ENCODE data around the gene WDR7.

The WDR7 gene

DNA sequence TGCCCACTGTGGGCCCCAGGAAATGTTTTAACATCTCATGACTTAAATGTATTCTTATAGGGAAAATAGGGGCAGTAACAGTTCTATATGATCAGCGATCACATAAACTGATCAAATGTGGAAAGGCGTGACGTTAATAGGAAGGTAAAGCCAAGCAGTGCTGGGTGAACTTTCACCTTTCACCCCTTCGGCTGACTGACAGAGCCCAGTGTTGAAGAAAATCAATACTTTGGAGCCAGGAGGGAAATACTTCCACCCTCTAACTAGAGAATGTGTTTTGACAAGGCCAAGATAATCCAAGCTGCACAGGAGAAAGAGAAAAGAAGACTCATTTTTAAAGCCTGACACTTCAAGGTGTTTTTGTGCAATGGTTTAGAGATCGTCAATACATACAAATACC lies 379.3 kb downstream of the WDR7 start:
- DNase-seq (ENCODE audit: low read depth): no peak
- no peak overlapping the region for H3K4me3 ChIP-seq (ENCODE audit: low read depth, low read length)
- TF ChIP-seq, protein P1, sequence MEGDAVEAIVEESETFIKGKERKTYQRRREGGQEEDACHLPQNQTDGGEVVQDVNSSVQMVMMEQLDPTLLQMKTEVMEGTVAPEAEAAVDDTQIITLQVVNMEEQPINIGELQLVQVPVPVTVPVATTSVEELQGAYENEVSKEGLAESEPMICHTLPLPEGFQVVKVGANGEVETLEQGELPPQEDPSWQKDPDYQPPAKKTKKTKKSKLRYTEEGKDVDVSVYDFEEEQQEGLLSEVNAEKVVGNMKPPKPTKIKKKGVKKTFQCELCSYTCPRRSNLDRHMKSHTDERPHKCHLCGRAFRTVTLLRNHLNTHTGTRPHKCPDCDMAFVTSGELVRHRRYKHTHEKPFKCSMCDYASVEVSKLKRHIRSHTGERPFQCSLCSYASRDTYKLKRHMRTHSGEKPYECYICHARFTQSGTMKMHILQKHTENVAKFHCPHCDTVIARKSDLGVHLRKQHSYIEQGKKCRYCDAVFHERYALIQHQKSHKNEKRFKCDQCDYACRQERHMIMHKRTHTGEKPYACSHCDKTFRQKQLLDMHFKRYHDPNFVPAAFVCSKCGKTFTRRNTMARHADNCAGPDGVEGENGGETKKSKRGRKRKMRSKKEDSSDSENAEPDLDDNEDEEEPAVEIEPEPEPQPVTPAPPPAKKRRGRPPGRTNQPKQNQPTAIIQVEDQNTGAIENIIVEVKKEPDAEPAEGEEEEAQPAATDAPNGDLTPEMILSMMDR (conservative IDR thresholded peaks at IDR 0.05; ENCODE audit: low read depth, low read length): no peak

DNA sequence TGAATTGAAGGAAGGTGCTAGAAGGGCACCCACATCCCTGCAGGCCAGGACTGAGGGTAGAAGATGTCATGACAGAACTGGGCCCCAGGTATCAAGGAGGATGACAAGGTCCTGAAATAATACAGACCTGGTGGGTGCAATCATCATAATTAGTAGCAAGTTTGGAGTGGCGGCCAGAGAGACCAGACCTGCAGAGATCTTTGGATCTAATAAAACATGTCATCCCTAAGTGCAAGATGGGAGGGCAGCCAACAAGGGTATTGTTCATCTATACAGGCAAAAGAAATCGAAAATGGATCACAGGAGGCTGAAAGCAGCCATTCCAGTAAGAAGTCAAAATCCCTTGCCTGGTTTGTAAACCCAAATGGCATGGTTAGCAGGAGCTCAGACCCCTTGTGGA lies 384.4 kb downstream of the WDR7 start:
- H3K4me3 ChIP-seq (ENCODE audit: low read depth, low read length): no peak overlapping the region
- TF ChIP-seq, protein P1 (conservative IDR thresholded peaks at IDR 0.05; ENCODE audit: low read depth, low read length): no peak
- no peak for DNase-seq (ENCODE audit: low read depth)

DNA sequence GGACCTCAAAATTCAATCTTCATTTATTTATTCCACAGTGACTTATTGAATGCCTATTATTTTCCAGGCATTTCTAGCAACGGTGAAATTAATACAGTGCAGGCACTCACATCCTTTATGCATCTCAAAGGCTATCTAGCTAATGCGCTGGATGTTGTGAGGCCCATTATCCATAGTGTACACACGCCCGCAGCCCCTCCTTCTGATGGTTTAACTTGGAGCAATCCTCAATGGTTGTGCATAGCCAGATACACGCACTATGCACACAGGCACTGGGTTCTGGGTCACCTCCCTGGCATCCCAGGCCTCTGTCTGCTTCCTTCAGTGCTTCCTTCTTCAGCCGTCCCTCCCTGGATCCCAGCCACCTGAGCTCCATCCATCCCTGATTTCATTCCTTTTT lies 387.2 kb downstream of the WDR7 start:
- TF ChIP-seq, protein P1 (conservative IDR thresholded peaks at IDR 0.05; ENCODE audit: low read depth, low read length): no peak
- no peak for DNase-seq (ENCODE audit: low read depth)
- H3K4me3 ChIP-seq (ENCODE audit: low read depth, low read length): no peak overlapping the region

DNA sequence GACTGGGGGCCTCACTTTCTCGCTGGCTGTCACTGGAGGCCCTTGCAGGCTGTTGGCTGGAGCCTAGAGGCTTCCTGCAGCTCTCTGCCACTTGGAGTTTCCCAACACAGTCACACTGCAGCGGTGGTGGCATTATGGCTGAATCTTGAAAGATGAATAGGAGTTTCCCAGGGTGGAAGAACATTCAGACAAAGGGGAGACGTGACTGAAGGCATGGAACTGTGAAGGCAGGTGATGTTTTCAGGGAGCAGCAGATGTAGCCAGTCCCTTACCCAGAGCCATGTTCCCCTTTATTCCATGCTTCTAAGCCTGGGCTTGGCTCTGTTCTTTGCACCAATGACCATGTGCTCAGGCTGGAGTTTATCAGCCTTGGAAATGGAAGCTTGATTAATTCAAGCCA lies 389.0 kb downstream of the WDR7 start:
- TF ChIP-seq, protein P1 (conservative IDR thresholded peaks at IDR 0.05; ENCODE audit: low read depth, low read length): no peak
- DNase-seq (ENCODE audit: low read depth): no peak
- H3K4me3 ChIP-seq (ENCODE audit: low read depth, low read length): no peak overlapping the region

DNA sequence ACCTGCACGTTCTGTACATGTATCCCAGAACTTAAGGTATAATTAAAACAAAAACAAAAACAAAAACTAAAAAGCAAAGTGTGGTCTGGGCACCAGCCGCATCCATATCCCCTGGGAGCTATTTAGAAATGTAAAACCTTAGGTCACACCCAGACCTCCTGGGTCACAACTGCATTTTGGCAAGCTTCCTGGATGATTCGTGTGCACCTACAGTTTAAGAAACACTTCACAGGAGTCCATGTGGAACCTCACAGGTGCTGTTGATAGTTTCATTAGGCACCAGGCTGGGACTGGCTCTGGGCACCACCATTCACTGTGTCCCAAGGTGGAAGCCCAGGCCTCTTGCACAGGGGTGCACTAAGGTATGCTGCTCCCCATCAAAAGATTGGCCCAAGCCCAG lies 392.1 kb downstream of the WDR7 start:
- no peak overlapping the region for H3K4me3 ChIP-seq (ENCODE audit: low read depth, low read length)
- no peak for DNase-seq (ENCODE audit: low read depth)
- TF ChIP-seq, protein P1 (conservative IDR thresholded peaks at IDR 0.05; ENCODE audit: low read depth, low read length): no peak

DNA sequence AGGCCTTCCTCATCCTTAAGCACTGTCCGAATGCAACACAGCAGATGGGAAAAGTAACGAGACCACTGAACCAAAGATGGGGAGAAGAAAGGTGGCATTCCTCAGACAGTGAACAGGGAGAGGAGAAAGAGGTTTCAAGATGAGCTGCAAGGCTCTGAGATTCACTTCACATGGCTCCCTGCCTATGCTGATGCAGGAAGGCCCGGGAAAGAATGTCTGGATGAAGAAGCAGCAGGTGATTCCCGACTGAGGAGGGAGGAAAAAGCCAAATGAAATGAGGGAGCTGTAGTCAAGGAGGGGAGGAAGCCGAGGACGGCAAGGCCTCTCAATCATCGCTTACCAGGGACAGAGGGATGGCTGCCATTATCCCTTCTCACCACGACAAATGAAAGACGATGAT lies 397.2 kb downstream of the WDR7 start:
- TF ChIP-seq, protein P1 (conservative IDR thresholded peaks at IDR 0.05; ENCODE audit: low read depth, low read length): no peak
- H3K4me3 ChIP-seq (ENCODE audit: low read depth, low read length): no peak overlapping the region
- no peak for DNase-seq (ENCODE audit: low read depth)

DNA sequence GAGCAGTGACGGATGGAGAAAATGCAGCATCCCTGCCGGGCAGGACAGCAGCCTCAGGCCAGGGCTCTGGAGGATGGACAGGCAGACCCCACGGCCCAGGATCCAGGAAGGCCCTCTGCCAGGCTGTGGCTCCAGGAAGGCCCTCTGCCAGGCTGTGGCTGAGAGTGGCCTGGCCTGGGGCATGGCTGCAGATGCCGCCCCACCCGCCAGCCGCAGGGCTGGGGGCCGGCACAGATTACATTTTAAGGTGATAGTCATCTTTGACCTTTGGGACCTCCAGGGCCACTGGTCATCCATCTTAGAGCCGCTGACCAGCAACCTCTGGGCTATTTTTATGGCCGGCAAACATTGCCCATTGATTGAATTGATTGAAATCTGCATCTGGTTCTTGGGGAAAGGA lies 397.7 kb downstream of the WDR7 start:
- no peak overlapping the region for H3K4me3 ChIP-seq (ENCODE audit: low read depth, low read length)
- TF ChIP-seq, protein P1 (conservative IDR thresholded peaks at IDR 0.05; ENCODE audit: low read depth, low read length): no peak

More for the DNA sequence above, 397.7 kb downstream of the WDR7 start:
- no peak for DNase-seq (ENCODE audit: low read depth)

All from choroid plexus epithelial cell (primary cell).